Measurements from ENCODE around the gene SOHLH1. TPM values are rescaled to one million over a fixed set of nuclear protein-coding genes. Genes with fewer than 3 reads are reported as not detected.

SOHLH1 gene, protein sequence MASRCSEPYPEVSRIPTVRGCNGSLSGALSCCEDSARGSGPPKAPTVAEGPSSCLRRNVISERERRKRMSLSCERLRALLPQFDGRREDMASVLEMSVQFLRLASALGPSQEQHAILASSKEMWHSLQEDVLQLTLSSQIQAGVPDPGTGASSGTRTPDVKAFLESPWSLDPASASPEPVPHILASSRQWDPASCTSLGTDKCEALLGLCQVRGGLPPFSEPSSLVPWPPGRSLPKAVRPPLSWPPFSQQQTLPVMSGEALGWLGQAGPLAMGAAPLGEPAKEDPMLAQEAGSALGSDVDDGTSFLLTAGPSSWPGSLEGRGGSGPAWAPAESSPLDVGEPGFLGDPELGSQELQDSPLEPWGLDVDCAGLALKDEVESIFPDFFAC
- not detected in 2 replicates for total RNA-seq
- polyA plus RNA-seq: not detected in 2 replicates

DNA sequence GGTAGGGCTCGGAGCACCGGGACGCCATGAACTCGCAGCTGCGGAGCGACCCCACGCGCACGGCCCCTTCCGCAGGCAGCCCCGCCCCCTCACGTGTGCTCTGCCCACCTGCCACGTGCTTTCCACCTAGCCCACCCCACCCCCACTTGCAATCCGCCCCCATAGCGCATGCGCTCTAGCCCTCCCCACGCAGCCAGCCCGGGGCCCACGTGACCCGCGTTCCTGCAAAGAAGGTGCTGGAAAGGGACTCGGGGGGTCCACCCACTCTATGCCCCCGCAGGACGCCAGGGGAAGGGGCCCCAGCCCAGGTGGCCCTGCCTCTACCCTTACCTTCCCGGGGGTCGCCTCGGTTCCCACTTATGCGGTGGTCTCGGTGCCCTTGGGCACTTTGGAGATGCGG, at the start of gene SOHLH1:
TSS of gene SOHLH1 (minus strand) at position 42 of the 400 bp plus-strand sequence. CDS start at position 28, 14 bp downstream.
- no peak for DNase-seq (ENCODE audit: low read depth in 1 of 2, low spot score in 1 of 2)
- H3K27me3 ChIP-seq: peaks cover 38% of the 10 kb centered on the region
- H3K4me3 ChIP-seq: no peak within 1 kb of the TSS
- H3K36me3 ChIP-seq: no peaks in the 10 kb centered on the region
- TF ChIP-seq, protein P1, sequence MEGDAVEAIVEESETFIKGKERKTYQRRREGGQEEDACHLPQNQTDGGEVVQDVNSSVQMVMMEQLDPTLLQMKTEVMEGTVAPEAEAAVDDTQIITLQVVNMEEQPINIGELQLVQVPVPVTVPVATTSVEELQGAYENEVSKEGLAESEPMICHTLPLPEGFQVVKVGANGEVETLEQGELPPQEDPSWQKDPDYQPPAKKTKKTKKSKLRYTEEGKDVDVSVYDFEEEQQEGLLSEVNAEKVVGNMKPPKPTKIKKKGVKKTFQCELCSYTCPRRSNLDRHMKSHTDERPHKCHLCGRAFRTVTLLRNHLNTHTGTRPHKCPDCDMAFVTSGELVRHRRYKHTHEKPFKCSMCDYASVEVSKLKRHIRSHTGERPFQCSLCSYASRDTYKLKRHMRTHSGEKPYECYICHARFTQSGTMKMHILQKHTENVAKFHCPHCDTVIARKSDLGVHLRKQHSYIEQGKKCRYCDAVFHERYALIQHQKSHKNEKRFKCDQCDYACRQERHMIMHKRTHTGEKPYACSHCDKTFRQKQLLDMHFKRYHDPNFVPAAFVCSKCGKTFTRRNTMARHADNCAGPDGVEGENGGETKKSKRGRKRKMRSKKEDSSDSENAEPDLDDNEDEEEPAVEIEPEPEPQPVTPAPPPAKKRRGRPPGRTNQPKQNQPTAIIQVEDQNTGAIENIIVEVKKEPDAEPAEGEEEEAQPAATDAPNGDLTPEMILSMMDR (IDR thresholded peaks at IDR 0.05; ENCODE audit: low read depth, low read length): no peak
- H3K9me3 ChIP-seq (ENCODE audit: low read depth): no peaks in the 10 kb centered on the region
- H3K4me1 ChIP-seq (ENCODE audit: low read depth): no peaks in the 10 kb centered on the region
- H3K27ac ChIP-seq: no peak within 1 kb of the TSS

DNA sequence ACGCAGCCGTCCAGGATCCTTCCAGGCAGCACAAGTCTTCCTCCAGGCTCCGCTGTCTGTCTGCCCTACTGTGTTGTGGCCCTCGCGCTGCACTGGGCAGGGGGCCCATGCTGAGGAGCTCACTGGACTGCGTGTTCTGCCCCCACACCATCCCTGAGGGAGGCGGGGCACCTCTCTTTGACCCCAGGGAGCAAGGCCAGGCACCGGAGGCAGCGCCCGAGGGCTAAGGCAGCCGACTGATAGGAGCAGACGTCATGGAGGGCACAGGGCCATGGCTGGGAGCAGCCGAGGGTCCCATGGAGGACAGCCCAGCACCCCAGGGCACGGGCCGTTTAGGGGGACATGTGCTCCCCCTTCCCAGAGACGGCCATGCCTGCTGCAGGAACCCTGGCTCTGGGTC, 49.4 kb upstream of the SOHLH1 start:
- no peak overlapping the region for H3K27ac ChIP-seq
- H3K27me3 ChIP-seq: no peaks in the 10 kb centered on the region
- H3K4me1 ChIP-seq (ENCODE audit: low read depth): no peaks in the 10 kb centered on the region
- DNase-seq (ENCODE audit: low read depth in 1 of 2, low spot score in 1 of 2): no peak
- H3K4me3 ChIP-seq: no peak overlapping the region
- H3K9me3 ChIP-seq (ENCODE audit: low read depth): no peaks in the 10 kb centered on the region
- H3K36me3 ChIP-seq: no peaks in the 10 kb centered on the region
- TF ChIP-seq, protein P1 (IDR thresholded peaks at IDR 0.05; ENCODE audit: low read depth, low read length): no peak

DNA sequence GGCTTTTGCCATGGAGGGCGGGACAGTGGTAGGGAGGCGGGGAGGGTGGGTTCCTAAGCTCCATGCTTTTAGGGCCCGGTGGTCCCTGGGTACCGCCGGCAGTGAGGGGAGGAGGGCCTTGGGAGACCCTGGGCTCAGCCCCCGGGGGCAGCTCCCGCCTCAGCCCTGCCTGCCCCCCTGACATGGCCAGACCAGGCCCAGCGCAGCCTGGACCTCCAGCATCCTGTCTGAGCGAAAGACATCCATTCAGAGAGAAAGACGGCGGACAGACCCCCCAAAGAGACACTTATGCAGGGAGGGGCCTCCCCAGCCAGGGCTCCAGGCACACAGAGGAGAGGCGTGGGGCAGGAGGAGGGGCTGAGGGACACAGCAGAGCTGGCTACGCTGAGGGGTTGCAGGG, 48.0 kb upstream of the SOHLH1 start:
- Histone ChIP-seq H3K36me3 (no peaks in the 10 kb centered on the region), H3K27me3 (no peaks in the 10 kb centered on the region), H3K4me3 (no peak overlapping the region), H3K9me3 (ENCODE audit: low read depth) (no peaks in the 10 kb centered on the region), H3K27ac (no peak overlapping the region), H3K4me1 (ENCODE audit: low read depth) (no peaks in the 10 kb centered on the region)
- no peak for DNase-seq (ENCODE audit: low read depth in 1 of 2, low spot score in 1 of 2)
- TF ChIP-seq, protein P1 (IDR thresholded peaks at IDR 0.05; ENCODE audit: low read depth, low read length): no peak

DNA sequence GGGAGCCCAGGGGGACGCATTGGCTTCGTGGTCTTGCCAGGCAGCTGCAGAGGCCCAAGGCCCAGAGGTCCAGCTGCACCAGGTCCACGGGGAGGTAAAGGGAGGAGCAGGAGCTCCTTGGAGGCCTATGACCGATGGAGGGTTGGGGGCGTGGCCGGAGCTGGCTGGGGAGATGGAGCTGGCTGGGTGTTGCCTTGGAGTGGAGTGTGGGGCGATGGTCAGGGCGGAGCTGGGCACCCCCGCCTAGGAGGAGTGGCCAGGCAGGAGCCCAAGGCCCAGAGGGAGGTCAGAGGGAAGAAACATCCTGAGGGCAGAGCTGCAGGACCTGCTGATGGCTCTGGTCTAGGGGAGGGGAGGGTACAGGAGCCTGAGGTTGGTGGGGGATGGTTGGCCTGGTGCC, 47.3 kb upstream of the SOHLH1 start:
- H3K4me3 ChIP-seq: no peak overlapping the region
- no peaks in the 10 kb centered on the region for H3K9me3 ChIP-seq (ENCODE audit: low read depth)
- no peak overlapping the region for H3K27ac ChIP-seq
- DNase-seq (ENCODE audit: low read depth in 1 of 2, low spot score in 1 of 2): no peak
- TF ChIP-seq, protein P1 (IDR thresholded peaks at IDR 0.05; ENCODE audit: low read depth, low read length): no peak
- no peaks in the 10 kb centered on the region for H3K36me3 ChIP-seq
- H3K27me3 ChIP-seq: no peaks in the 10 kb centered on the region
- no peaks in the 10 kb centered on the region for H3K4me1 ChIP-seq (ENCODE audit: low read depth)

DNA sequence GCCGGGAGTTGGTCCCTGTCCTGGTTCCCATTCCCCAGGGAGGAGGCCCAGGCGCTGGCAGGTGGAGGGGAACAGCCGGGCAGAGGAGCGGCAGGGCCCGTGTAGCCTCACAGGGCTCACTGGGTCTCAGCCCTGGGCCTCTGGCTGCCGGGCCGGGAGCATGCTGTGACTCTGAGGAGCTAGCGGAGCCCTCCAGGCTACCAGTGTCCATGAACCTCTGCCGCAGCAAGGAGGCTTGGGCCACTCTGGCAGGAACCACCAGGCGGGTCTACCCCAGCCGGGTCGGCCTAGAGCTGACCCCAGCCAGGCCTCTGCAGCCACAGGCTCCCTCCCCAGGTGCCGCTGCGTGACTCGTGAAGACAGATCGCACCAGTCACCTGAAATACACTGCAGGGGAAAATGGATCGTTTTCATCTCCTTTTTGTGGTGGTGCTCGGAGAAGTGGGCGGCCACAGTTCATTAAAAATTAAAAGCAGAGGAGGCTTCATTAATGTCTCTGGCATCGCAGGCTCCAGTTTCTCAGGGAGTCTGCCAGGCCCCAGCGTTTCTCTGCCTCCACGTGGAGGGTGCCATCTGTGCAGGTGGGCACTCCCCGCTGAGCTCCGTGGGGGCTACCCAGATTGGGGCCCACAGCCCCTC, 46.5 kb upstream of the SOHLH1 start:
- H3K27ac ChIP-seq: no peak overlapping the region
- DNase-seq (ENCODE audit: low read depth in 1 of 2, low spot score in 1 of 2): no peak
- no peak overlapping the region for H3K4me3 ChIP-seq
- no peaks in the 10 kb centered on the region for H3K27me3 ChIP-seq
- TF ChIP-seq, protein P1 (IDR thresholded peaks at IDR 0.05; ENCODE audit: low read depth, low read length): no peak
- H3K9me3 ChIP-seq (ENCODE audit: low read depth): no peaks in the 10 kb centered on the region
- no peaks in the 10 kb centered on the region for H3K36me3 ChIP-seq
- H3K4me1 ChIP-seq (ENCODE audit: low read depth): no peaks in the 10 kb centered on the region

Measured in cardiac muscle cell (in vitro differentiated cells and primary cell).